PC-3 (cell line): ENCODE data around the gene AMMECR1L. TPM values are rescaled to one million over a fixed set of nuclear protein-coding genes. Genes with fewer than 3 reads are reported as not detected.

Source experiments
- ATAC-seq: fragments of 200-7000 bp; cut with Tn5 transposase; 2 replicates; pipeline ENCODE4 v1.9.1; 2020; ENCODE audit warnings: mild to moderate bottlenecking, moderate library complexity
- BruUV-seq: library from RNA; stranded (reverse); fragments of 400-500 nt; replicated peaks from 2 replicates; lab custom pipeline; 2021; lab: Mats Ljungman, UMichigan
- CTCF ChIA-PET: fragments of 300-600 bp; sonication (Branson Sonifier 250); formaldehyde crosslinking; loops from one replicate; lab custom pipeline; 2022; ENCODE audit warnings: antibody characterized with exemption; lab: Charles Lee
- POLR2A ChIA-PET: fragments of 300-600 bp; sonication (Branson Sonifier 250); formaldehyde crosslinking; loops from one replicate; lab custom pipeline; 2022; ENCODE audit warnings: antibody characterized with exemption; ENCODE audit not compliant: unreplicated experiment; lab: Charles Lee
- DNase-seq: peaks from one replicate; pipeline ENCODE4 v3.0.0-alpha.2; 2015
- H2AFZ ChIP-seq: fragments of 300-600 bp; sonication (generic); 2 replicates; pipeline ENCODE4 v1.6.0; 2016; ENCODE audit warnings: antibody characterized with exemption, low read length
- H3F3A ChIP-seq: fragments of 300-600 bp; sonication (generic); one replicate; pipeline ENCODE4 v1.6.0; 2017; ENCODE audit warnings: antibody characterized with exemption, low read length, control low read depth, mild to moderate bottlenecking; ENCODE audit not compliant: unreplicated experiment
- H3K27ac ChIP-seq: fragments of 300-600 bp; sonication (generic); 2 replicates; pipeline ENCODE4 v1.5.1; 2016; ENCODE audit warnings: mild to moderate bottlenecking, low read length
- H3K27me3 ChIP-seq: fragments of 300-600 bp; sonication (generic); 2 replicates; pipeline ENCODE4 v1.6.1; 2016; ENCODE audit warnings: low read length, mixed read lengths
- H3K36me3 ChIP-seq: fragments of 300-600 bp; sonication (generic); 2 replicates; pipeline ENCODE4 v1.6.1; 2016; ENCODE audit warnings: low read depth, mixed run types, low read length, mixed read lengths
- H3K4me1 ChIP-seq: fragments of 300-600 bp; sonication (generic); 2 replicates; pipeline ENCODE4 v1.5.1; 2016; ENCODE audit warnings: low read length; ENCODE audit not compliant: insufficient read depth
- H3K4me2 ChIP-seq: fragments of 300-600 bp; sonication (generic); 2 replicates; pipeline ENCODE4 v1.6.0; 2016; ENCODE audit warnings: low read length
- H3K4me3 ChIP-seq: fragments of 300-600 bp; sonication (generic); 2 replicates; pipeline ENCODE4 v1.5.1; 2016; ENCODE audit warnings: mild to moderate bottlenecking, low read length, mixed read lengths
- H3K79me2 ChIP-seq: fragments of 300-600 bp; sonication (generic); 2 replicates; pipeline ENCODE4 v1.6.1; 2017; ENCODE audit warnings: low read length, mixed read lengths
- H3K9ac ChIP-seq: fragments of 300-600 bp; sonication (generic); 2 replicates; pipeline ENCODE4 v1.6.0; 2016; ENCODE audit warnings: mild to moderate bottlenecking, low read length
- H3K9me2 ChIP-seq: fragments of 300-600 bp; sonication (generic); replicated peaks from 2 replicates; pipeline ENCODE4 v1.6.1; 2016; ENCODE audit warnings: mixed run types, low read length, mixed read lengths
- H3K9me3 ChIP-seq: fragments of 300-600 bp; sonication (generic); 2 replicates; pipeline ENCODE4 v1.6.1; 2016; ENCODE audit warnings: low read length, mixed read lengths
- H4K20me1 ChIP-seq: fragments of 300-600 bp; sonication (generic); 2 replicates; pipeline ENCODE4 v1.6.1; 2016; ENCODE audit warnings: low read length, mixed read lengths
- EZH2 ChIP-seq: fragments of 300-600 bp; sonication (generic); IDR thresholded peaks from one replicate; pipeline ENCODE4 v1.6.1; 2017; ENCODE audit warnings: antibody characterized with exemption, mild to moderate bottlenecking, low read length; ENCODE audit not compliant: unreplicated experiment
- EZH2phosphoT487 ChIP-seq: fragments of 300-600 bp; sonication (generic); IDR thresholded peaks from 2 replicates; pipeline ENCODE4 v1.6.1; 2018; ENCODE audit warnings: mild to moderate bottlenecking, antibody characterized with exemption, low read length, borderline replicate concordance
- intact Hi-C: fragments of 100-400 bp; cut with micrococcal nuclease; formaldehyde crosslinking; loops from 2 replicates; pipeline ENCODE4 v1.9.0; 2023
- total RNA-seq: library from RNA; depleted of rRNA; stranded (reverse); fragments of >200 nt; gene quantifications from 2 replicates; pipeline ENCODE4 v1.2.3, GENCODE V29; 2014
- TF ChIP-seq, protein P1 (sequence below): fragments of 300-600 bp; sonication (generic); conservative IDR thresholded peaks from 2 replicates; pipeline ENCODE4 v1.5.1; 2017; ENCODE audit warnings: antibody characterized with exemption, low read depth, mild to moderate bottlenecking, low read length

Gene AMMECR1L
- total RNA-seq, 1 experiment from 2014 or later, result 10.9 TPM

DNA sequence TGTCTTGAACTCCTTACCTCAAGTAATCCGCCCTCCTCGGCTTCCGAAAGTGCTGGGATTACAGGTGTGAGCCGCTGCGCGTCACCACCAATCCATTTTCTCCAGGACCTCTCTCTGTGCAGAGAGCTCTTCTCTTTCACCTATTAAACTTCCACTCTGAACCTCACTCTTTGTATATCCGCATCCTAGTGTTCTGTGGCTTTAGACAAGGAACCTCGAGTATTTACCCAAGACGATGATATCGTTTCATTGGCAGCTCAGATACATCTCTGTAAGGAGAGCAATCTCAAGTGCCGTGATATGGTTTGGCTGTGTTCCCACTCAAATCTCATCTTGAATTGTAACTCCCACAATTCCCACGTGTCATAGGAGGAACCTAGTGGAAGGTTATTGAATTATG is 59.7 kb downstream of the AMMECR1L start:
- POLR2A ChIA-PET, result no interaction called here
- no peaks in the 10 kb centered on the region for H3K79me2 ChIP-seq

DNA sequence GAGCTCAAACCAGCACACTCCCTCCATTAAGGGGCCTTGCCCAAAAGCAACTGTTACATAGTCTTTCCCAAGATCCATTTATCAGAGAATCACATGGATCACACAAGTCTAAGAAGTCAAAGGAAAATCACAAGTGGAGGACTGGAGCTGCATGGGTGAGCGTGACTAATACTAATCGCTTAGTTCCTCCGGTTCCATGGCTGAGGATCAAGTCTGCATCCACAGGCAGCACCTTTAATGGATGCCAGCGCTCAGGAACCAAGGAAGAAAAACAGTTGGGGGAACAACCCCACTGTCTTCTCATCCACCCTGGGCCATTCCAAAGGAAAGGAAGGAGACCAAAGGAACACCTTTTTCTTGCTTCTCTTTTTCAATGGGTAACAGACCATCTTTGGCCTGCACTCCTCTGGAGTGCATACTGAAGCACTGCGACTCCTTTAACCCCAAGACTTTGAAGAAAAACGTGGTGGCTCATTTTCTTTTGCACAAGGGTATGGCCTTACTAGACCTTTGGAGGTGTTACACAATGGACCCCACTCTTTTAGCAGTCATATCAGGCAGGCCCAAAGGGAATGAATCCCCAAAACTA is 65.6 kb downstream of the AMMECR1L start:
- Histone ChIP-seq H3K4me2 (no peak overlapping the region), H3K4me1 (no peaks in the 10 kb centered on the region), H3K36me3 (no peaks in the 10 kb centered on the region), H3K9ac (no peak overlapping the region), H3K4me3 (no peak overlapping the region), H3K9me2 (no peaks in the 10 kb centered on the region), H4K20me1 (no peaks in the 10 kb centered on the region), H3K27ac (no peak overlapping the region), H2AFZ (no peak overlapping the region), H3F3A (no peaks in the 10 kb centered on the region), H3K79me2 (no peaks in the 10 kb centered on the region), H3K9me3 (0 out of 2 replicates have a peak, but pooled peaks cover 11% of the 10 kb centered on the region), H3K27me3 (no peaks in the 10 kb centered on the region)
- BruUV-seq, result no TSS peak
- ATAC-seq (no peak), DNase-seq (no peak)
- ChIA-PET POLR2A (no interaction called here), CTCF (no interaction called here)
- TF ChIP-seq EZH2, result no peak
- intact Hi-C loops, result no loop called here

More for the DNA sequence above, 59.7 kb downstream of the AMMECR1L start:
- no peaks in the 10 kb centered on the region for H3K9me2 ChIP-seq
- DNase-seq (peak; percentile 18), ATAC-seq (no peak)
- H3K9ac ChIP-seq, result no peak overlapping the region
- no peaks in the 10 kb centered on the region for H3K36me3 ChIP-seq
- no peak for TF ChIP-seq EZH2
- TF ChIP-seq, protein P1, sequence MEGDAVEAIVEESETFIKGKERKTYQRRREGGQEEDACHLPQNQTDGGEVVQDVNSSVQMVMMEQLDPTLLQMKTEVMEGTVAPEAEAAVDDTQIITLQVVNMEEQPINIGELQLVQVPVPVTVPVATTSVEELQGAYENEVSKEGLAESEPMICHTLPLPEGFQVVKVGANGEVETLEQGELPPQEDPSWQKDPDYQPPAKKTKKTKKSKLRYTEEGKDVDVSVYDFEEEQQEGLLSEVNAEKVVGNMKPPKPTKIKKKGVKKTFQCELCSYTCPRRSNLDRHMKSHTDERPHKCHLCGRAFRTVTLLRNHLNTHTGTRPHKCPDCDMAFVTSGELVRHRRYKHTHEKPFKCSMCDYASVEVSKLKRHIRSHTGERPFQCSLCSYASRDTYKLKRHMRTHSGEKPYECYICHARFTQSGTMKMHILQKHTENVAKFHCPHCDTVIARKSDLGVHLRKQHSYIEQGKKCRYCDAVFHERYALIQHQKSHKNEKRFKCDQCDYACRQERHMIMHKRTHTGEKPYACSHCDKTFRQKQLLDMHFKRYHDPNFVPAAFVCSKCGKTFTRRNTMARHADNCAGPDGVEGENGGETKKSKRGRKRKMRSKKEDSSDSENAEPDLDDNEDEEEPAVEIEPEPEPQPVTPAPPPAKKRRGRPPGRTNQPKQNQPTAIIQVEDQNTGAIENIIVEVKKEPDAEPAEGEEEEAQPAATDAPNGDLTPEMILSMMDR, result no peak
- no peak for TF ChIP-seq EZH2phosphoT487
- H3K27ac ChIP-seq, result no peak overlapping the region
- intact Hi-C loops, result no loop called here
- H3K4me2 ChIP-seq, result no peak overlapping the region
- no peak overlapping the region for H2AFZ ChIP-seq
- H3K4me1 ChIP-seq, result no peaks in the 10 kb centered on the region
- no peaks in the 10 kb centered on the region for H3K9me3 ChIP-seq
- H3F3A ChIP-seq, result no peaks in the 10 kb centered on the region
- H3K27me3 ChIP-seq, result no peaks in the 10 kb centered on the region
- BruUV-seq, result no TSS peak
- H3K4me3 ChIP-seq, result no peak overlapping the region
- CTCF ChIA-PET, result no interaction called here
- H4K20me1 ChIP-seq, result no peaks in the 10 kb centered on the region

DNA sequence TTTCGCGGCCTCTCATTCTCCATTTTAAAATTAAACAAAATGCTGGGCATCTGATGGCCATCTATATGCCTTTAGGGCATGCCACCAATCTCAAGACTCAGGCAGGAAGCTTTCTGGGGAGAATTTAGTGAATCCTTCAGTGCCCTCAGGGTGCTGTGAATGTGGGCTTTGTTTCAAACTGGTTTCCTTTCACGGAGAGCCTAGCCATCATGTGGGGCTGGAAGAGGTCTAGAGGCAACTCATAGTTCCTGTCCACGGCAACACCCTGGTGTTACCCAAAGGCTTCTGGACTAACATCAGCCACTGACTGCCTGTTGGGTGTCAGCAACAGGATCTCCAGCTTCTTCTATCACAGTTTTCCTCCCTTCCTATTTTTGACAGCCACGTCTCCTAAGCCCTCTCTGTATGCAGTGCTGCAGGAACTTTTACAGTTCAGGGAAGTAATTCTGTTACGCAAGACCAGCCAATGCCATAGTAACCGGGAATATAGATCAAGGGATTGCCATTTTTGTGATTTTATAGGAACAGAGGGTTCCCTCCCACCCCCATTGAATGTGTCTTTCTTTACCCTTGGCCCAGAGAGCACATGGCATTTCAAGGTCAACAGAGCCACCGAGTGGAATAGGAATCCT is 66.8 kb downstream of the AMMECR1L start:
- ChIA-PET POLR2A (no interaction called here), CTCF (no interaction called here)
- Histone ChIP-seq H3K4me3 (no peak overlapping the region), H3K9me2 (no peaks in the 10 kb centered on the region), H3F3A (no peaks in the 10 kb centered on the region), H3K9me3 (0 out of 2 replicates have a peak, but pooled peaks cover 11% of the 10 kb centered on the region), H2AFZ (no peak overlapping the region), H3K9ac (no peak overlapping the region), H4K20me1 (no peaks in the 10 kb centered on the region), H3K27me3 (no peaks in the 10 kb centered on the region), H3K79me2 (no peaks in the 10 kb centered on the region), H3K36me3 (no peaks in the 10 kb centered on the region), H3K4me2 (no peak overlapping the region), H3K27ac (no peak overlapping the region), H3K4me1 (no peaks in the 10 kb centered on the region)
- ATAC-seq, result no peak
- intact Hi-C loops, result no loop called here
- no TSS peak for BruUV-seq
- TF ChIP-seq EZH2phosphoT487, result no peak
- TF ChIP-seq, protein P1, result no peak
- TF ChIP-seq EZH2, result no peak
- DNase-seq, result no peak
